CD4-positive, alpha-beta memory T cell (primary cell): ENCODE results near the gene KRT5. TPM values are rescaled to one million over a fixed set of nuclear protein-coding genes. Genes with fewer than 3 reads are reported as not detected.

Experiments used
- CTCF ChIA-PET: fragments of 350-600 bp; sonication (Branson Sonifier 250); formaldehyde crosslinking; loops from one replicate; lab custom pipeline; 2021; ENCODE audit warnings: inconsistent platforms; ENCODE audit not compliant: partially characterized antibody; lab: Charles Lee
- POLR2A ChIA-PET: fragments of 350-600 bp; sonication (Branson Sonifier 250); formaldehyde crosslinking; loops from one replicate; lab custom pipeline; 2021; ENCODE audit not compliant: partially characterized antibody; lab: Charles Lee
- DNase-seq, 5 donors: peaks; one replicate each; pipeline versions ENCODE4 v3.0.0 to v3.0.0-alpha.2; 2020 to 2022; ENCODE audit warnings: mixed read lengths in 1 of 5
- H3K27ac ChIP-seq: one replicate; pipeline ENCODE4 v1.7.0; 2013; ENCODE audit warnings: low read depth, low read length
- H3K27me3 ChIP-seq: 2 replicates; pipeline ENCODE4 v1.7.0; 2013; ENCODE audit warnings: mild to moderate bottlenecking, low read length, moderate library complexity; ENCODE audit not compliant: insufficient read depth
- H3K36me3 ChIP-seq: 2 replicates; pipeline ENCODE4 v1.7.0; 2013; ENCODE audit warnings: mild to moderate bottlenecking, low read length, moderate library complexity; ENCODE audit not compliant: insufficient read depth
- H3K4me1 ChIP-seq: 2 replicates; pipeline ENCODE4 v1.7.0; 2013; ENCODE audit warnings: mild to moderate bottlenecking, low read length, moderate library complexity; ENCODE audit not compliant: insufficient read depth
- H3K4me3 ChIP-seq, 2 donors: one replicate each; pipeline ENCODE4 v1.7.0; 2013; ENCODE audit warnings: low read length in 2 of 2, mild to moderate bottlenecking in 1 of 2
- H3K9me3 ChIP-seq, 2 donors: one replicate each; pipeline ENCODE4 v1.7.0; 2013; ENCODE audit warnings: low read length in 2 of 2, control low read depth in 1 of 2; ENCODE audit not compliant: control insufficient read depth in 1 of 2
- H3K27ac Mint-ChIP-seq, 7 donors: one replicate each; pipeline ENCODE4 v1.8.0; 2020 to 2021; ENCODE audit warnings: mixed read lengths in 7 of 7, mild to moderate bottlenecking in 6 of 7, inconsistent platforms in 3 of 7, moderate library complexity in 3 of 7
- H3K27me3 Mint-ChIP-seq, 2 donors: one replicate each; pipeline ENCODE4 v1.8.0; 2020 to 2021; ENCODE audit warnings: mixed read lengths in 2 of 2
- H3K36me3 Mint-ChIP-seq, 2 donors: one replicate each; pipeline ENCODE4 v1.8.0; 2020 to 2021; ENCODE audit warnings: mixed read lengths in 2 of 2, inconsistent platforms in 1 of 2, mild to moderate bottlenecking in 1 of 2
- H3K4me1 Mint-ChIP-seq, 4 donors: one replicate each; pipeline ENCODE4 v1.8.0; 2020 to 2021; ENCODE audit warnings: mixed read lengths in 4 of 4, mild to moderate bottlenecking in 1 of 4
- H3K4me3 Mint-ChIP-seq, 8 donors: one replicate each; pipeline ENCODE4 v1.8.0; 2020 to 2021; ENCODE audit warnings: mixed read lengths in 8 of 8, mild to moderate bottlenecking in 7 of 8, moderate library complexity in 6 of 8, inconsistent platforms in 3 of 8
- H3K9me3 Mint-ChIP-seq, 8 donors: one replicate each; pipeline ENCODE4 v1.8.0; 2020 to 2021; ENCODE audit warnings: mixed read lengths in 8 of 8, mild to moderate bottlenecking in 5 of 8, inconsistent platforms in 3 of 8, moderate library complexity in 1 of 8
- intact Hi-C: fragments of 100-400 bp; cut with micrococcal nuclease; formaldehyde crosslinking; loops from one replicate; pipeline ENCODE4 v1.15.1; 2023
- polyA plus RNA-seq, 2 donors: library from polyadenylated mRNA; unstranded; fragments of 300-500 nt; fragmentation: Illumina TruSeq; gene quantifications; one replicate each; pipeline ENCODE4 v1.2.3, GENCODE V29; 2021
- total RNA-seq, 2 experiments: library from RNA; stranded (reverse); gene quantifications; one replicate each; pipeline ENCODE4 v1.2.3, GENCODE V29; 2021

KRT5 gene
- total and polyA plus RNA-seq, 4 experiments from 2014 or later = not detected

DNA sequence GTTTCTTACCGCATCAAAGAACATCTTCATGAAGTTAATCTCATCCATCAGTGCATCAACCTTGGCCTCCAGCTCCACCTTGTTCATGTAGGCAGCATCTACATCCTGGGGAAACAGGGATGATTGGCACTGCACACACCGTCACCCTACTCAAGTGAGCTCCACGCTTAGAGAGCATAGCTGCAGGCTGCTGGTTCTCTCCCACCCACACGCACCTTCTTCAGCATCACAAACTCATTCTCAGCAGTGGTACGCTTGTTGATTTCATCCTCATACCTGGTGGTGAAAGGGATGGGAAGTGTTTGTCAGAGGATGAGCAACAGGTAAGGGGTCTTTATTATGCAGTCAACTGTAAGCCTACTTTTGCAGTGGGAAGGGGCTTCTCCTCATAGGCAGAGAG, 2.3 kb downstream of the KRT5 start:
- no peaks in the 10 kb centered on the region for H3K36me3 ChIP-seq
- no peak overlapping the region for H3K4me3 ChIP-seq
- Mint-ChIP-seq H3K27me3 (peaks cover 7 to 10% of the 10 kb centered on the region in 2 donors), H3K27ac (no peak overlapping the region), H3K36me3 (no peaks in the 10 kb centered on the region), H3K4me3 (no peak overlapping the region), H3K9me3 (no peaks in the 10 kb centered on the region), H3K4me1 (no peaks in the 10 kb centered on the region)
- H3K27me3 ChIP-seq = no peaks in the 10 kb centered on the region
- H3K9me3 ChIP-seq = no peaks in the 10 kb centered on the region
- intact Hi-C loops = no loop called here
- no peaks in the 10 kb centered on the region for H3K4me1 ChIP-seq
- no peak overlapping the region for H3K27ac ChIP-seq
- CTCF ChIA-PET = no interaction called here
- no peak for DNase-seq
- POLR2A ChIA-PET = no interaction called here

DNA sequence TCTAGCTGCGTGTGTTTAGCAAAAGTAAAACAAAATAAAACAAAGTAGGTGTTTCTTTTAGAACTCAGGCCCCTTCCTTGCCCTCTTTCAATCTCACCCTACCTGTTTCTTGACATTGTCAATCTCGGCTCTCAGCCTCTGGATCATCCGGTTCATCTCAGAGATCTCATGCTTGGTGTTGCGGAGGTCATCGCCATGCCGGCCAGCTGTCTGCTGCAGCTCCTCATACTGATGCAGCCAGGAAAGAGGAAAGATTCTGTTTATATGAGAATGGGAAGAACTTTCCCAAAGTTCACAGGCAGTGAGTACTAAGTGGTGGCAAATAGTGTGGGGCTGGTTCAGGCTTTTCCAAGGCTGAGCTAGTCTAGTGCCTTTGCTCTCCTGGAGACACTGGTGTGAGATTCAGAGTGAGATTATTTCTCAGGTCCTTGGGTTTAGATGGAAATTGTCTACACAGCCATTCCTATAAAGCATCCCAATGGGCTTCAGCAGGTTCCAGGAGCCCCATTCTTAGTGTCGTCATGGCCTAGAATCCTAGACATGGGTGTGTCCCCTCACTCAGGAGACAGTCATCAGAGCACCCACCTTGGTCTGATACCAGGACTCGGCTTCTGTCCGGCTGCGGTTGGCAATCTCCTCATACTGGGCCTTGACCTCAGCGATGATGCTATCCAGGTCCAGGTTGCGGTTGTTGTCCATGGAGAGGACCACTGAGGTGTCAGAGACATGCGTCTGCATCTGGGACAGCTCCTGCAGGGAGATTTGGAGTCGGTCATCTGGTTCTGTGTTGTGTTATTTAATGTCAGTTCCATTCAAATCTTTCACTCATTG, 3.0 kb downstream of the KRT5 start:
- no peak for DNase-seq
- Histone ChIP-seq H3K36me3 (no peaks in the 10 kb centered on the region), H3K9me3 (no peaks in the 10 kb centered on the region), H3K27ac (no peak overlapping the region), H3K4me3 (no peak overlapping the region), H3K27me3 (no peaks in the 10 kb centered on the region), H3K4me1 (no peaks in the 10 kb centered on the region)
- H3K9me3 Mint-ChIP-seq = peaks cover 0 to 2% (median 0%) of the 10 kb centered on the region in 8 donors
- no peaks in the 10 kb centered on the region for H3K36me3 Mint-ChIP-seq
- H3K4me1 Mint-ChIP-seq = no peaks in the 10 kb centered on the region
- peaks cover 7 to 12% of the 10 kb centered on the region in 2 donors for H3K27me3 Mint-ChIP-seq
- H3K4me3 Mint-ChIP-seq = no peak overlapping the region
- intact Hi-C loops = no loop called here
- CTCF ChIA-PET = no interaction called here
- no peak overlapping the region for H3K27ac Mint-ChIP-seq
- POLR2A ChIA-PET = no interaction called here

DNA sequence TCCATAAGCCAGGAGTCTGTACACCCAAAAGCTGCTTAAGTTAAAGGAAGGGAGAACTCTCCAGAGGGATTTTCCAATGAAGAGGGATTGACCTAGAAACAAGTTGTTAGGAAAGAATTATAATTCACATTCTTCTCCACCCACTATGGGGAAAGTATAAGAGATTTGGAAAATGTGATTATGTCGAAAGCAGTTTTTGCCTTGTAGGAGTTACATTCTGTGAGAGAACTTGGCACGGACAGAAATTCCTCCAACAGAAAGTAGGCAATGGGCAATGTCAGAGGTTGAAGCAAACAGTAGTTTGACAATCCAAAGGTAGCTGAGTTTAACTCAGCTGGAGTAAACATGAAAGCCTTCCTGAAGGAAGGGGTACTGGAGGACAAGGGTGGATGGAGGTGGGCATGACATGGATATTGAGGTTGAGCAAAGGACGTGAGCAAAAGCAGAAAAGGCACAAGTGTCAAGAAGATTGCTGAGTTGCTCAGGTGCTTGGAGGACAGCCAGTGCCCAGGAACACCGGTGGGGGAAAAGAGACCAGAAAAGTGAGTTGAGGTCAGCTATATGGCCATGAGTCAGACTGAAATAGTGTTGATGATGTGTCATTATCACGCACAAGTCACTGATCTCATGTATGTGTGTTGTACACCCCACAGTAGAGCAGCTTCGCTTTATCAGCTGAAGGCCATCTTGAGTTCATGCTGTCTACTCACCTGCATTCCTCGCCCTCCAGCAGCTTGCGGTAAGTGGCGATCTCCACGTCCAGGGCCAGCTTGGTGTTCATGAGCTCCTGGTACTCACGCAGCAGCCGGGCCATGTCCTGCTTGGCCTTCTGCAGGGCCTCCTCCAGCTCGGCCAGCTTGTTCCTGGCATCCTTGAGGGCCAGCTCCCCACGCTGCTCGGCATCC, 4.0 kb downstream of the KRT5 start:
- H3K36me3 Mint-ChIP-seq = no peaks in the 10 kb centered on the region
- no peaks in the 10 kb centered on the region for H3K36me3 ChIP-seq
- intact Hi-C loops = no loop called here
- no peak overlapping the region for H3K27ac ChIP-seq
- no peak overlapping the region for H3K4me3 ChIP-seq
- ChIA-PET POLR2A (no interaction called here), CTCF (interaction anchor here (0.9 to 1.0 kb wide), 2 partner anchors 65 to 364 kb away, joined by 3 read pairs; no protein-coding TSS in a partner anchor)
- no peak overlapping the region for H3K4me3 Mint-ChIP-seq
- no peak for DNase-seq
- H3K27ac Mint-ChIP-seq = no peak overlapping the region
- H3K4me1 Mint-ChIP-seq = no peaks in the 10 kb centered on the region
- H3K9me3 Mint-ChIP-seq = peaks cover 0 to 9% (median 6%) of the 10 kb centered on the region in 8 donors
- H3K27me3 ChIP-seq = no peaks in the 10 kb centered on the region
- H3K9me3 ChIP-seq = no peaks in the 10 kb centered on the region
- peaks cover 7 to 12% of the 10 kb centered on the region in 2 donors for H3K27me3 Mint-ChIP-seq
- H3K4me1 ChIP-seq = no peaks in the 10 kb centered on the region

DNA sequence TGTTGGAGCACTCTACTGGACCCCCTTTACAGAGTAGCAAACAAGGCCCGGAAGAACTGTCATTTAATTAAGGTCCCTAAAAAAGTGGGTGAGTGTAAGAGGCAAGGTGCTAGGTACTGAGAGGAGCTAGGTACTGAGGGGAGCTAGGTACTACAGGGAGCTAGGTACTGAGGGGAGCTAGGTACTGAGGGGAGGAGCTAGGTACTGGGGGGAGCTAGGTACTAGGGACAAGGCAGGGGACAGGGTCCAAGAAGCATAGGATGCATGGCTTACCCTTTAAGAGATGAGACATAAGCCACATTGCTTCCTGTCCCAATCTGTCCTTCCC, 4.9 kb downstream of the KRT5 start:
- CTCF ChIA-PET = interaction anchor here (0.9 to 1.0 kb wide), 2 partner anchors 66 to 365 kb away, joined by 3 read pairs; no protein-coding TSS in a partner anchor

DNA sequence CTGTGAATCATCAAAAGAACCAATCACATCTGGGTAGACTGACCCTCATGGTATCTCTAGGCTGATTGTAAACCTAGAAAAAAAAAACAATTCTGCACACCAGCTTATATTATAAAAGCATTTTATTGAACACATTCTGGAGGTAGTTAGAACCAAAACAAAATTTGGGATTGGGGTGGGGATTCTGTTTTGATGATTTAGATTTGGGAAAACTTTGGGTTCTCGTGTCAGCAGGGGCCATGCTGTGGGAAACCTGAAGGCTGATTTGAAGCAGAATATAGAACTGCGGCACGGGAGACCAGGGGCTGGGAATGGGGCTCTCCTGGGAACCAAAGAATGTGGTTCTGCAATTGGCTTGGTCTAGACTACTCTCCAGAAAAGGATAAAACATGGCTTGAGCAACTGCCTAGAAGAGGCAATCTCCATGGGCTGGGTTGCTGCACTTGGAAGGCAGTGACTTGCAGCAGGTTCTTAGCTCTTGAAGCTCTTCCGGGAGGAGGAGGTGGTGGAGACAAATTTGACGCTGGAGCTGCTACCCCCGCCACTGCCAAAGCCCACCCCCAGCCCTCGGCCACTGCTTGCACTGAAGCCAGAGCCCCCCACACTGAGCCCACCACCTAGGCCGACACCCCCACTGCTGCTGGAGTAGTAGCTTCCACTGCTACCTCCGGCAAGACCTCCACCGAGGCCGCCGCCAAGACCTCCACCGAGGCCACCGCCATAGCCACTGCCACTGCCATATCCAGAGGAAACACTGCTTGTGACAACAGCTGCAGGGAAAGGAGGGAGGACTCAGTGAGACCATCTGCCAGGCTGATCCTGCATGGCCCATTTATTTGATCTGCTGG, 5.5 kb downstream of the KRT5 start:
- intact Hi-C loops = no loop called here
- DNase-seq = no peak
- no peak overlapping the region for H3K27ac ChIP-seq
- peaks cover 0 to 17% (median 12%) of the 10 kb centered on the region in 8 donors for H3K9me3 Mint-ChIP-seq
- no peaks in the 10 kb centered on the region for H3K27me3 ChIP-seq
- no peak overlapping the region for H3K27ac Mint-ChIP-seq
- no peaks in the 10 kb centered on the region for H3K9me3 ChIP-seq
- no peaks in the 10 kb centered on the region for H3K36me3 ChIP-seq
- H3K4me1 Mint-ChIP-seq = no peaks in the 10 kb centered on the region
- ChIA-PET POLR2A (no interaction called here), CTCF (interaction anchor here (1.0 kb wide), 1 partner anchor 66 kb away, joined by 3 read pairs; no protein-coding TSS in a partner anchor)
- H3K36me3 Mint-ChIP-seq = no peaks in the 10 kb centered on the region
- peaks cover 11 to 17% of the 10 kb centered on the region in 2 donors for H3K27me3 Mint-ChIP-seq
- H3K4me3 ChIP-seq = no peak overlapping the region
- no peak overlapping the region for H3K4me3 Mint-ChIP-seq
- no peaks in the 10 kb centered on the region for H3K4me1 ChIP-seq

More for the DNA sequence above, 4.9 kb downstream of the KRT5 start:
- Mint-ChIP-seq H3K27me3 (peaks cover 8 to 13% of the 10 kb centered on the region in 2 donors), H3K27ac (peak overlapping the region in 1 of 7 donors; percentile 38), H3K9me3 (peaks cover 0 to 15% (median 10%) of the 10 kb centered on the region in 8 donors), H3K4me1 (no peaks in the 10 kb centered on the region), H3K4me3 (no peak overlapping the region), H3K36me3 (no peaks in the 10 kb centered on the region)
- H3K27me3 ChIP-seq = no peaks in the 10 kb centered on the region
- no peaks in the 10 kb centered on the region for H3K9me3 ChIP-seq
- no peaks in the 10 kb centered on the region for H3K4me1 ChIP-seq
- no peaks in the 10 kb centered on the region for H3K36me3 ChIP-seq
- no peak overlapping the region for H3K27ac ChIP-seq
- no peak for DNase-seq
- POLR2A ChIA-PET = no interaction called here
- intact Hi-C loops = no loop called here
- H3K4me3 ChIP-seq = no peak overlapping the region

DNA sequence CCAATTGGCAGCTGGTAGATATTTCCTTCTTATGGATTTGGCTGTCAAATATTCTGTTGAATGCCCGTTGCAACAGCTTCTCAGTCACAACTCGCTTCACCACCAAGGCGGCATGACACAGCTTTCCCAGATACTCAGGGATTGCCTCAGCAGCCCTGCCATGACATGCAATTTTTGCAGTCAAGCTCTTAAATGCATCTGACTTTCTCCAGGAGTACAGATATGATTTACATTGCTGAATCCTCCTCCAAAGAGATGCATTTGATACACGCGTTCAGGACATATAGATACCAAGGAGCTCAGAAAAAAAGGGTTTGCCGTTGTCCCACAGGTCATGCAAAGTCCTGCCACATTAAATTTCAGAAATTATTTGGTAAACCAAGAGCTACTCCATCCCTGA, 6.5 kb downstream of the KRT5 start:
- peaks cover 15 to 18% of the 10 kb centered on the region in 2 donors for H3K27me3 Mint-ChIP-seq
- no peaks in the 10 kb centered on the region for H3K4me1 Mint-ChIP-seq
- Histone ChIP-seq H3K9me3 (no peaks in the 10 kb centered on the region), H3K27ac (no peak overlapping the region), H3K4me1 (no peaks in the 10 kb centered on the region), H3K36me3 (no peaks in the 10 kb centered on the region), H3K27me3 (no peaks in the 10 kb centered on the region), H3K4me3 (no peak overlapping the region)
- H3K36me3 Mint-ChIP-seq = no peaks in the 10 kb centered on the region
- H3K4me3 Mint-ChIP-seq = no peak overlapping the region
- DNase-seq = no peak
- ChIA-PET POLR2A (no interaction called here), CTCF (no interaction called here)
- no peak overlapping the region for H3K27ac Mint-ChIP-seq
- H3K9me3 Mint-ChIP-seq = peaks cover 0 to 22% (median 12%) of the 10 kb centered on the region in 8 donors
- intact Hi-C loops = no loop called here
